Neuronal stem cell (in vitro differentiated cells): ENCODE results near the gene ATP8B3.
A peak's percentile ranks its signal among the peaks of the same experiment; 100 is the strongest.

Experiments used
- DNase-seq: peaks from one replicate; pipeline ENCODE4 v3.0.0-alpha.2; 2013; ENCODE audit warnings: low spot score
- H2AFZ ChIP-seq: one replicate; pipeline ENCODE4 v1.6.1; 2013; ENCODE audit warnings: mild to moderate bottlenecking, low read length, inconsistent platforms
- H2AK5ac ChIP-seq: 2 replicates; pipeline ENCODE4 v1.6.1; 2013; ENCODE audit warnings: low read depth, mild to moderate bottlenecking, inconsistent platforms, low read length, moderate library complexity, mixed read lengths
- H2BK120ac ChIP-seq: 2 replicates; pipeline ENCODE4 v1.6.1; 2013; ENCODE audit warnings: low read depth, mild to moderate bottlenecking, inconsistent platforms, low read length, moderate library complexity, mixed read lengths
- H2BK12ac ChIP-seq: one replicate; pipeline ENCODE4 v1.6.1; 2013; ENCODE audit warnings: low read length, inconsistent platforms
- H2BK15ac ChIP-seq: 2 replicates; pipeline ENCODE4 v1.6.1; 2013; ENCODE audit warnings: mild to moderate bottlenecking, low read length, inconsistent platforms, mixed read lengths
- H2BK5ac ChIP-seq: one replicate; pipeline ENCODE4 v1.6.1; 2013; ENCODE audit warnings: inconsistent platforms, mild to moderate bottlenecking, low read length, moderate library complexity
- H3K14ac ChIP-seq: one replicate; pipeline ENCODE4 v1.6.1; 2013; ENCODE audit warnings: low read length, inconsistent platforms
- H3K18ac ChIP-seq: 2 replicates; pipeline ENCODE4 v1.6.1; 2013; ENCODE audit warnings: low read length, inconsistent platforms
- H3K23ac ChIP-seq: 2 replicates; pipeline ENCODE4 v1.6.1; 2013; ENCODE audit warnings: low read depth, mild to moderate bottlenecking, mixed read lengths, low read length, inconsistent platforms; ENCODE audit not compliant: poor library complexity
- H3K27ac ChIP-seq: replicated peaks from 3 replicates; pipeline ENCODE4 v1.5.1; 2013; ENCODE audit warnings: low read length, inconsistent platforms
- H3K27me3 ChIP-seq, 3 experiments: 2 replicates each; pipeline ENCODE4 v1.6.1; 2013; ENCODE audit warnings: low read length in 3 of 3, mild to moderate bottlenecking in 2 of 3, inconsistent platforms in 1 of 3, low read depth in 1 of 3, mixed read lengths in 1 of 3, moderate library complexity in 1 of 3; ENCODE audit not compliant: control insufficient read depth in 3 of 3, insufficient read depth in 3 of 3
- H3K36me3 ChIP-seq, 2 donors: replicated peaks in 1 of 2; 2 replicates each; pipeline ENCODE4 v1.6.1; 2013; ENCODE audit warnings: low read length in 2 of 2; ENCODE audit not compliant: control insufficient read depth in 2 of 2, insufficient read depth in 2 of 2
- H3K4ac ChIP-seq: 2 replicates; pipeline ENCODE4 v1.6.1; 2013; ENCODE audit warnings: inconsistent platforms, mild to moderate bottlenecking, low read length, moderate library complexity
- H3K4me1 ChIP-seq, 2 donors: 1 replicate in 1 of 2; 2 replicates in 1 of 2; pipeline ENCODE4 v1.6.1; 2013; ENCODE audit warnings: low read length in 2 of 2, low read depth in 1 of 2; ENCODE audit not compliant: control insufficient read depth in 2 of 2, insufficient read depth in 1 of 2
- H3K4me2 ChIP-seq: one replicate; pipeline ENCODE4 v1.6.1; 2013; ENCODE audit warnings: mild to moderate bottlenecking, low read length, inconsistent platforms; ENCODE audit not compliant: insufficient read depth, poor library complexity, severe bottlenecking
- H3K4me3 ChIP-seq, 2 donors: 2 replicates each; pipeline ENCODE4 v1.5.1; 2013; ENCODE audit warnings: low read length in 2 of 2, mild to moderate bottlenecking in 2 of 2, inconsistent platforms in 1 of 2, moderate library complexity in 1 of 2
- H3K79me1 ChIP-seq: one replicate; pipeline ENCODE4 v1.6.1; 2013; ENCODE audit warnings: low read depth, mild to moderate bottlenecking, inconsistent platforms, low read length, moderate library complexity
- H3K9ac ChIP-seq: one replicate; pipeline ENCODE4 v1.6.1; 2013; ENCODE audit warnings: mild to moderate bottlenecking, low read depth, low read length, inconsistent platforms; ENCODE audit not compliant: poor library complexity
- H3K9me3 ChIP-seq, 2 donors: replicated peaks in 1 of 2; 2 replicates each; pipeline versions ENCODE3 to v1.6.1; 2013; ENCODE audit warnings: low read length in 2 of 2, mild to moderate bottlenecking in 2 of 2, inconsistent platforms in 1 of 2, low read depth in 1 of 2, mixed read lengths in 1 of 2, moderate library complexity in 1 of 2; ENCODE audit not compliant: control insufficient read depth in 2 of 2, insufficient read depth in 1 of 2
- H4K8ac ChIP-seq: one replicate; pipeline ENCODE4 v1.6.1; 2013; ENCODE audit warnings: low read depth, mild to moderate bottlenecking, inconsistent platforms, low read length, moderate library complexity
- H4K91ac ChIP-seq: one replicate; pipeline ENCODE4 v1.6.1; 2013; ENCODE audit warnings: low read length, low read depth, mild to moderate bottlenecking, inconsistent platforms; ENCODE audit not compliant: poor library complexity
- whole genome bisulfite sequencing, 2 donors: extraction: QIAGEN DNeasy Blood & Tissue Kit; methylation state at CpG; one replicate each; pipeline ENCODE4 v1.1.7; 2013; ENCODE audit warnings: missing lambda C conversion rate in 2 of 2, mixed read lengths in 1 of 2; ENCODE audit not compliant: insufficient read length in 2 of 2, insufficient replicate concordance in 1 of 2; ENCODE audit errors: extremely low coverage in 2 of 2; 5-methylcytosine and 5-hydroxymethylcytosine counted together

The ATP8B3 gene

GRCh38 chr19:1739960-1740629, 72.0 kb downstream of the ATP8B3 start:
- no peaks in the 10 kb centered on the region for H3K79me1 ChIP-seq
- no peak overlapping the region for H2BK120ac ChIP-seq
- no peak overlapping the region for H4K91ac ChIP-seq
- H3K23ac ChIP-seq: peak overlapping the region; percentile 60
- H2BK5ac ChIP-seq: no peak overlapping the region
- no peak overlapping the region for H3K18ac ChIP-seq
- H3K9ac ChIP-seq: no peak overlapping the region
- no peak overlapping the region for H3K4me3 ChIP-seq
- no peak overlapping the region for H4K8ac ChIP-seq
- WGBS, 2 donors: no CpG with 5 or more reads among the region's 11 CpGs
- H3K27ac ChIP-seq: no peak overlapping the region
- H2BK15ac ChIP-seq: no peak overlapping the region
- no peak overlapping the region for H3K4me2 ChIP-seq
- H2BK12ac ChIP-seq: no peak overlapping the region
- DNase-seq: no peak
- no peaks in the 10 kb centered on the region for H3K36me3 ChIP-seq
- peaks cover 7 to 9% of the 10 kb centered on the region in 2 donors for H3K4me1 ChIP-seq
- H3K9me3 ChIP-seq: no peaks in the 10 kb centered on the region
- H3K4ac ChIP-seq: no peak overlapping the region
- no peak overlapping the region for H2AFZ ChIP-seq
- H3K27me3 ChIP-seq: peaks cover 1 to 45% (median 5%) of the 10 kb centered on the region in 3 experiments
- H3K14ac ChIP-seq: no peak overlapping the region
- peak overlapping the region; percentile 83 for H2AK5ac ChIP-seq

GRCh38 chr19:1736927-1737326, 75.1 kb downstream of the ATP8B3 start:
- H4K8ac ChIP-seq: no peak overlapping the region
- peak overlapping the region; percentile 44 for H3K9ac ChIP-seq
- H2AK5ac ChIP-seq: no peak overlapping the region
- no peak overlapping the region for H2BK15ac ChIP-seq
- H2BK5ac ChIP-seq: no peak overlapping the region
- no peak overlapping the region for H3K14ac ChIP-seq
- H3K9me3 ChIP-seq: no peaks in the 10 kb centered on the region
- H3K4ac ChIP-seq: no peak overlapping the region
- peak overlapping the region; percentile 74 for H2AFZ ChIP-seq
- peak overlapping the region; percentile 57 for H3K18ac ChIP-seq
- peaks cover 0 to 58% (median 9%) of the 10 kb centered on the region in 3 experiments for H3K27me3 ChIP-seq
- H3K4me2 ChIP-seq: no peak overlapping the region
- H3K79me1 ChIP-seq: no peaks in the 10 kb centered on the region
- H2BK120ac ChIP-seq: no peak overlapping the region
- H3K36me3 ChIP-seq: no peaks in the 10 kb centered on the region
- WGBS, 2 donors: no CpG with 5 or more reads among the region's 22 CpGs
- peak overlapping the region; percentile 41 for H2BK12ac ChIP-seq
- DNase-seq: no peak
- no peak overlapping the region for H3K4me3 ChIP-seq
- peaks cover 2 to 3% of the 10 kb centered on the region in 2 donors for H3K4me1 ChIP-seq
- H3K27ac ChIP-seq: no peak overlapping the region
- no peak overlapping the region for H4K91ac ChIP-seq
- no peak overlapping the region for H3K23ac ChIP-seq

- H2BK12ac ChIP-seq: peak overlapping the region; percentile 22
- DNase-seq: no peak
- peaks cover 0 to 61% (median 9%) of the 10 kb centered on the region in 3 experiments for H3K27me3 ChIP-seq
- H3K14ac ChIP-seq: no peak overlapping the region
- no peaks in the 10 kb centered on the region for H3K9me3 ChIP-seq
- H2BK5ac ChIP-seq: no peak overlapping the region
- H3K27ac ChIP-seq: no peak overlapping the region
- H3K4ac ChIP-seq: no peak overlapping the region
- H3K79me1 ChIP-seq: no peaks in the 10 kb centered on the region
- no peak overlapping the region for H2BK120ac ChIP-seq
- H3K4me2 ChIP-seq: no peak overlapping the region
- H2BK15ac ChIP-seq: no peak overlapping the region
- no peak overlapping the region for H3K4me3 ChIP-seq
- peak overlapping the region; percentile 70 for H2AK5ac ChIP-seq
- no peak overlapping the region for H4K91ac ChIP-seq
- WGBS, 2 donors: no CpG with 5 or more reads among the region's 3 CpGs
- no peak overlapping the region for H2AFZ ChIP-seq
- H3K36me3 ChIP-seq: no peaks in the 10 kb centered on the region
- peak overlapping the region; percentile 65 for H3K23ac ChIP-seq
- H3K9ac ChIP-seq: no peak overlapping the region
- peak overlapping the region; percentile 83 for H3K18ac ChIP-seq
- no peak overlapping the region for H4K8ac ChIP-seq
- H3K4me1 ChIP-seq: peaks cover 2 to 3% of the 10 kb centered on the region in 2 donors
These were observed 75.8 kb downstream of the ATP8B3 start for GRCh38 chr19:1736280-1736679.

- H2AK5ac ChIP-seq: no peak overlapping the region
- no peak overlapping the region for H2BK15ac ChIP-seq
- H3K27me3 ChIP-seq: peaks cover 0 to 61% (median 9%) of the 10 kb centered on the region in 3 experiments
- H2BK120ac ChIP-seq: no peak overlapping the region
- H3K79me1 ChIP-seq: no peaks in the 10 kb centered on the region
- no peak overlapping the region for H3K9ac ChIP-seq
- H3K4ac ChIP-seq: no peak overlapping the region
- H2BK12ac ChIP-seq: no peak overlapping the region
- H3K9me3 ChIP-seq: no peaks in the 10 kb centered on the region
- no peaks in the 10 kb centered on the region for H3K36me3 ChIP-seq
- H3K4me1 ChIP-seq: peaks cover 2 to 3% of the 10 kb centered on the region in 2 donors
- H3K14ac ChIP-seq: no peak overlapping the region
- H3K18ac ChIP-seq: no peak overlapping the region
- H3K23ac ChIP-seq: no peak overlapping the region
- no peak overlapping the region for H3K27ac ChIP-seq
- H4K8ac ChIP-seq: no peak overlapping the region
- no peak overlapping the region for H4K91ac ChIP-seq
- no peak overlapping the region for H3K4me3 ChIP-seq
- DNase-seq: no peak
- no CpG with 5 or more reads among the region's 28 CpGs for WGBS, 2 donors
- no peak overlapping the region for H3K4me2 ChIP-seq
- no peak overlapping the region for H2BK5ac ChIP-seq
- no peak overlapping the region for H2AFZ ChIP-seq
These were observed 77.6 kb downstream of the ATP8B3 start for GRCh38 chr19:1734321-1734966.
